Thoracic aorta (tissue), 2 donors: Measurements from ENCODE around the gene PACSIN1. TPM values are rescaled to one million over a fixed set of nuclear protein-coding genes. Genes with fewer than 3 reads are reported as not detected.

Experiments used
- ATAC-seq: fragments of 150-250 bp; one replicate; pipeline ENCODE4 v1.8.0; 2017; ENCODE audit warnings: low read depth; ENCODE audit not compliant: insufficient number of reproducible peaks, low FRiP score
- DNase-seq: peaks from one replicate; pipeline ENCODE4 v3.0.0-alpha.2; 2020; ENCODE audit warnings: low spot score
- H3K27ac ChIP-seq, 2 donors: fragments of 200-600 bp; sonication (generic); 1 replicate in 1 of 2; 2 replicates in 1 of 2; pipeline ENCODE4 v1.5.1; 2016; ENCODE audit warnings: mild to moderate bottlenecking in 2 of 2, moderate library complexity in 2 of 2
- H3K27me3 ChIP-seq: fragments of 200-600 bp; sonication (generic); replicated peaks from 2 replicates; pipeline ENCODE4 v1.6.0; 2016; ENCODE audit warnings: mild to moderate bottlenecking; ENCODE audit not compliant: insufficient read depth
- H3K36me3 ChIP-seq: fragments of 200-600 bp; sonication (generic); one replicate; pipeline ENCODE4 v1.5.1; 2016
- H3K4me1 ChIP-seq, 2 donors: fragments of 200-600 bp; sonication (generic); 1 replicate in 1 of 2; 2 replicates in 1 of 2; pipeline versions ENCODE4 v1.5.1 to v1.6.0; 2016; ENCODE audit warnings: low read depth in 2 of 2, mild to moderate bottlenecking in 1 of 2; ENCODE audit not compliant: control insufficient read depth in 1 of 2
- H3K4me3 ChIP-seq: fragments of 200-600 bp; sonication (generic); 2 replicates; pipeline ENCODE4 v1.5.1; 2016; ENCODE audit warnings: mild to moderate bottlenecking
- H3K9me3 ChIP-seq: fragments of 200-600 bp; sonication (generic); 2 replicates; pipeline ENCODE4 v1.5.1; 2016
- total RNA-seq, 2 donors: library from RNA; depleted of rRNA; stranded (reverse); fragments of >200 nt; gene quantifications; one replicate each; pipeline versions ENCODE4 v1.1.0 to v1.2.3, GENCODE V29; 2016
- TF ChIP-seq, protein P1 (sequence below): fragments of 200-600 bp; sonication (generic); IDR thresholded peaks from one replicate; pipeline ENCODE4 v1.5.1; 2019; ENCODE audit warnings: antibody characterized with exemption

Gene PACSIN1
- total RNA-seq, 2 donors from 2014 or later = 0.14 TPM; not detected in 1

DNA sequence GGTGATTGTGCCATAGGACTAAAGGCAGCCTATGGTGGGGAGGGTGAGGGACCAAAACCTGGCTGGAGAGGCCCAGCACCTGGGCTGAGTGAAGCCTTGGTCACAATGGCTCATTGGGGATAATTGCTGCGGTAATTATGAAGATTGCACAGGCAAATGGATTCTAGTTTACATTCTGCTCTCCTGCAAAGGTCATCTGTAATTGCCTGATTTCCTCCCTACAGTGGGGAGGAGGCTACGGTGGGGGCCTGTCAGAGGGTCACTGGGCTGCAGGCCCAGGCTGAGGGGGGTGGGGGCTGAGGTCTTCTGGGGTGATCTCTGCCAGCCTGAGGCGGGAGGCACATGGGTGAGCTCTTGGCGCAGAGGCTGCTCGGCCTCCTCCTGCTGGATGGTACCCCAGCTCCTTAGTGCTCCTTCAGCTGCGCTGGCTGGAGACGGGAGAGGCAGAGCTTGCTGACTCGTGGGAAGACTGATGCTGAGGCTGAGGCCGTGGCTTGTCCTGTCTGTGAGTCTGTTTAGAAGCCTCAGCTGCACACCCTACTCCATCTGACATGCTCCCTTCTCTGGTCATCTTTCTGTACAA lies 30.3 kb downstream of the PACSIN1 start:
- Histone ChIP-seq H3K36me3 (no peaks in the 10 kb centered on the region), H3K4me1 (no peaks in the 10 kb centered on the region), H3K27ac (no peak overlapping the region), H3K4me3 (no peak overlapping the region), H3K9me3 (peaks cover 11% of the 10 kb centered on the region), H3K27me3 (no peaks in the 10 kb centered on the region)
- DNase-seq (no peak), ATAC-seq (no peak)
- TF ChIP-seq, protein P1, sequence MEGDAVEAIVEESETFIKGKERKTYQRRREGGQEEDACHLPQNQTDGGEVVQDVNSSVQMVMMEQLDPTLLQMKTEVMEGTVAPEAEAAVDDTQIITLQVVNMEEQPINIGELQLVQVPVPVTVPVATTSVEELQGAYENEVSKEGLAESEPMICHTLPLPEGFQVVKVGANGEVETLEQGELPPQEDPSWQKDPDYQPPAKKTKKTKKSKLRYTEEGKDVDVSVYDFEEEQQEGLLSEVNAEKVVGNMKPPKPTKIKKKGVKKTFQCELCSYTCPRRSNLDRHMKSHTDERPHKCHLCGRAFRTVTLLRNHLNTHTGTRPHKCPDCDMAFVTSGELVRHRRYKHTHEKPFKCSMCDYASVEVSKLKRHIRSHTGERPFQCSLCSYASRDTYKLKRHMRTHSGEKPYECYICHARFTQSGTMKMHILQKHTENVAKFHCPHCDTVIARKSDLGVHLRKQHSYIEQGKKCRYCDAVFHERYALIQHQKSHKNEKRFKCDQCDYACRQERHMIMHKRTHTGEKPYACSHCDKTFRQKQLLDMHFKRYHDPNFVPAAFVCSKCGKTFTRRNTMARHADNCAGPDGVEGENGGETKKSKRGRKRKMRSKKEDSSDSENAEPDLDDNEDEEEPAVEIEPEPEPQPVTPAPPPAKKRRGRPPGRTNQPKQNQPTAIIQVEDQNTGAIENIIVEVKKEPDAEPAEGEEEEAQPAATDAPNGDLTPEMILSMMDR = no peak

DNA sequence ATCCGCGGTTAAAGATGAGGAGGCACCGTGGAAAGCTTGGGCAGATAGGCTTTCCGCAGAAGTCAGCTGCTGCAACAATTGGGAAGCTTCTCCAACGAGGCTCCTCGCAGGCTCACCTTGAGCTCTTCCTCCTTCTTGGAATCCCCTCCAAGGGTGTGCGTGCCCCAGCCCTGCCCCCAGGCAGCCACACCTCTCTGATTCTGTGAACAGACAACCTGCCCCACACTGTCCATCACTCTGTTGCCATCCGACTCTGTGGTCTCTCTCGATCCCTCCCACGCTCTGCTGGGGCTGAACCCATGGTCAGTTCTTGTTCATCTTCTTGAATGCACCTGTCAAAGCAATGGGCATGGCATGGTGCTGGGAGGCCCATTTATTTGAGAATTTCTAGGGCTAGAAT lies 31.5 kb downstream of the PACSIN1 start:
- H3K4me1 ChIP-seq = no peaks in the 10 kb centered on the region
- no peak for ATAC-seq
- TF ChIP-seq, protein P1 = no peak
- no peaks in the 10 kb centered on the region for H3K36me3 ChIP-seq
- H3K9me3 ChIP-seq = peaks cover 11% of the 10 kb centered on the region
- H3K27ac ChIP-seq = no peak overlapping the region
- no peak for DNase-seq
- no peak overlapping the region for H3K4me3 ChIP-seq
- no peaks in the 10 kb centered on the region for H3K27me3 ChIP-seq

DNA sequence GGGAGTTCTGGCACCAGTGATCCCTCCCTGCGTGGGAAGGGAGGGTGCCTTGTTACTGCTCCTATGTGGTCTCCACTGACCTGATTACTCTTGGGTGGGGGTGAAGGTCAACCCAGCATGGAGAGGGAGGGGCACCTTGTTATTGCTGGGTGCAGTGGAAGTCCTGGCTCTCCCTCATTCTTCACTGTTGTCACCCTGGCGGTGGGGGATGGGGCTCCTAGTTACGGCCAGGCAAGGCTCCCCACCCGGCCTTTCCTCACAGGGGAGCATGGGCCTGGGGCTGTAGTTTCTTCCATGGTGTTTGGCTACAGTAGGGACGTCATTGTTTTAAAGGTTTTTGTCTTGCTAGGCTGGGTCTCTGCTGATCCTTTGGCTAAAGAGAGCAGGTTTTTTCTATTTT lies 40.8 kb downstream of the PACSIN1 start:
- H3K4me3 ChIP-seq = no peak overlapping the region
- no peaks in the 10 kb centered on the region for H3K9me3 ChIP-seq
- TF ChIP-seq, protein P1 = no peak
- no peak overlapping the region for H3K27ac ChIP-seq
- H3K4me1 ChIP-seq = no peaks in the 10 kb centered on the region
- DNase-seq (no peak), ATAC-seq (no peak)
- H3K27me3 ChIP-seq = no peaks in the 10 kb centered on the region
- no peaks in the 10 kb centered on the region for H3K36me3 ChIP-seq

DNA sequence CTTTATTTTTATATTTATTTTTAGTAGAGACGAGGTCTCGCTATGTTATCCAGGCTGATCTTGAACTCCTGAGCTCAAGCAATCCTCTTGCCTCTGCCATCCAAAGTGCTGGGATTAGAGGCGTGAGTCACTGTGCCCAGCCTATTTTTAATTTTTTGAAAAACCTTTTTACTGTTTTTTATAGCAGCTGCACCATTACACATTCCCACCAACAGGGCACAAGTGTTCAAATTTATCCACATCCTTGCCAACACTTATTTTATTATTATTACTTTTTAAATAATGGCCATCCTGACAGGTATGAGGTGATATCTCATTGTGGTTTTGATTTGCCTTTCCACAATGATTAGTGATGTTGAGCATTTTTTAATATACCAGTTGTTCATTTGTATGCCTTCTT lies 42.5 kb downstream of the PACSIN1 start:
- Histone ChIP-seq H3K27ac (no peak overlapping the region), H3K36me3 (no peaks in the 10 kb centered on the region), H3K4me1 (no peaks in the 10 kb centered on the region), H3K9me3 (no peaks in the 10 kb centered on the region), H3K4me3 (no peak overlapping the region), H3K27me3 (no peaks in the 10 kb centered on the region)
- no peak for ATAC-seq
- DNase-seq = no peak
- TF ChIP-seq, protein P1 = no peak

DNA sequence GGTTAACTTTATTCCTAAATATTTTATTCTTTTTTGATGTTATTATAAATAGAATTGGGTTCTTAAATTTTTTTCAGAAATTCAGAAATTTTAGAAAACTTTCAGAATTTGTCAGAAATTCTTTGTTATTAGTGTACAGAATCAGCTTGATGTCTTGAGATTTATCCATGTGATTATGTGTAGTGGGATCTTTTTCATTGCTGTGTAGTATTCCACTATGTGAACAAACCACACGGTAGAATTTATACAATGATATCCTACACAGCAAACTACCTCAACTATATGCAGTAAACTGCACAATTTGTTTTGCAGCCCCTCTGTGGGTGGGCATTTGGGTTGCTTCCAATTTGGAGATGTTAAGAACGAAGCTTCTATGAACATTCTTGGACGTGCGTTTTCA lies 43.9 kb downstream of the PACSIN1 start:
- Histone ChIP-seq H3K36me3 (no peaks in the 10 kb centered on the region), H3K9me3 (no peaks in the 10 kb centered on the region), H3K4me3 (no peak overlapping the region), H3K4me1 (peaks cover 0 to 4% of the 10 kb centered on the region in 2 donors), H3K27me3 (no peaks in the 10 kb centered on the region), H3K27ac (no peak overlapping the region)
- ATAC-seq (no peak), DNase-seq (no peak)
- TF ChIP-seq, protein P1 = no peak
